Immature natural killer cell (primary cell): Measurements from ENCODE around the gene PBX2. TPM values are rescaled to one million over a fixed set of nuclear protein-coding genes. Genes with fewer than 3 reads are reported as not detected.

Experiments used
- DNase-seq, 3 donors: peaks; one replicate each; pipeline ENCODE4 v3.0.0; 2022; ENCODE audit warnings: mixed read lengths in 1 of 3
- H3K27ac Mint-ChIP-seq, 6 donors: one replicate each; pipeline ENCODE4 v1.8.0; 2020; ENCODE audit warnings: mixed read lengths in 6 of 6, mild to moderate bottlenecking in 5 of 6, inconsistent platforms in 4 of 6, moderate library complexity in 3 of 6
- H3K27me3 Mint-ChIP-seq, 3 donors: one replicate each; pipeline ENCODE4 v1.8.0; 2020 to 2021; ENCODE audit warnings: low read depth in 3 of 3, mild to moderate bottlenecking in 3 of 3, mixed read lengths in 3 of 3, moderate library complexity in 3 of 3, inconsistent platforms in 1 of 3
- H3K36me3 Mint-ChIP-seq, 3 donors: one replicate each; pipeline ENCODE4 v1.8.0; 2020; ENCODE audit warnings: mixed read lengths in 3 of 3, inconsistent platforms in 2 of 3, mild to moderate bottlenecking in 2 of 3
- H3K4me1 Mint-ChIP-seq, 2 donors: one replicate each; pipeline ENCODE4 v1.8.0; 2020; ENCODE audit warnings: inconsistent platforms in 2 of 2, mild to moderate bottlenecking in 2 of 2, mixed read lengths in 2 of 2, moderate library complexity in 1 of 2
- H3K4me3 Mint-ChIP-seq, 5 donors: one replicate each; pipeline ENCODE4 v1.8.0; 2020; ENCODE audit warnings: mild to moderate bottlenecking in 5 of 5, mixed read lengths in 5 of 5, inconsistent platforms in 3 of 5, moderate library complexity in 3 of 5
- H3K9me3 Mint-ChIP-seq, 6 donors: one replicate each; pipeline ENCODE4 v1.8.0; 2020; ENCODE audit warnings: mild to moderate bottlenecking in 6 of 6, mixed read lengths in 6 of 6, inconsistent platforms in 4 of 6, moderate library complexity in 3 of 6
- polyA plus RNA-seq, 3 donors: library from polyadenylated mRNA; unstranded; fragments of 300-500 nt; fragmentation: Illumina TruSeq; gene quantifications; one replicate each; pipeline ENCODE4 v1.2.3, GENCODE V29; 2021

PBX2 gene
- polyA plus RNA-seq, 3 donors from 2014 or later, result 0.31 to 2.4 (median 1.6) TPM

- no peaks in the 10 kb centered on the region for H3K9me3 Mint-ChIP-seq
- peaks cover 0 to 5% of the 10 kb centered on the region in 2 donors for H3K4me1 Mint-ChIP-seq
- H3K27me3 Mint-ChIP-seq, result peaks cover 3 to 4% (median 3%) of the 10 kb centered on the region in 3 donors
- no peak overlapping the region for H3K4me3 Mint-ChIP-seq
- no peak overlapping the region for H3K27ac Mint-ChIP-seq
- H3K36me3 Mint-ChIP-seq, result peaks cover 11 to 31% (median 18%) of the 10 kb centered on the region in 3 donors
- no peak for DNase-seq
Measured at GRCh38 chr6:32168350-32168749, 21.7 kb downstream of the PBX2 start.

- H3K27ac Mint-ChIP-seq, result peak overlapping the region in 2 of 6 donors; percentile 12 to 84
- H3K9me3 Mint-ChIP-seq, result no peaks in the 10 kb centered on the region
- H3K36me3 Mint-ChIP-seq, result peaks cover 11 to 31% (median 18%) of the 10 kb centered on the region in 3 donors
- peaks cover 3 to 4% (median 3%) of the 10 kb centered on the region in 3 donors for H3K27me3 Mint-ChIP-seq
- no peak overlapping the region for H3K4me3 Mint-ChIP-seq
- peaks cover 0 to 4% of the 10 kb centered on the region in 2 donors for H3K4me1 Mint-ChIP-seq
- no peak for DNase-seq
Measured at GRCh38 chr6:32167761-32168262, 22.2 kb downstream of the PBX2 start.

- no peaks in the 10 kb centered on the region for H3K4me1 Mint-ChIP-seq
- no peak for DNase-seq
- peak overlapping the region in 2 of 6 donors; percentile 12 to 84 for H3K27ac Mint-ChIP-seq
Measured at GRCh38 chr6:32167154-32167760, 22.7 kb downstream of the PBX2 start.

DNA sequence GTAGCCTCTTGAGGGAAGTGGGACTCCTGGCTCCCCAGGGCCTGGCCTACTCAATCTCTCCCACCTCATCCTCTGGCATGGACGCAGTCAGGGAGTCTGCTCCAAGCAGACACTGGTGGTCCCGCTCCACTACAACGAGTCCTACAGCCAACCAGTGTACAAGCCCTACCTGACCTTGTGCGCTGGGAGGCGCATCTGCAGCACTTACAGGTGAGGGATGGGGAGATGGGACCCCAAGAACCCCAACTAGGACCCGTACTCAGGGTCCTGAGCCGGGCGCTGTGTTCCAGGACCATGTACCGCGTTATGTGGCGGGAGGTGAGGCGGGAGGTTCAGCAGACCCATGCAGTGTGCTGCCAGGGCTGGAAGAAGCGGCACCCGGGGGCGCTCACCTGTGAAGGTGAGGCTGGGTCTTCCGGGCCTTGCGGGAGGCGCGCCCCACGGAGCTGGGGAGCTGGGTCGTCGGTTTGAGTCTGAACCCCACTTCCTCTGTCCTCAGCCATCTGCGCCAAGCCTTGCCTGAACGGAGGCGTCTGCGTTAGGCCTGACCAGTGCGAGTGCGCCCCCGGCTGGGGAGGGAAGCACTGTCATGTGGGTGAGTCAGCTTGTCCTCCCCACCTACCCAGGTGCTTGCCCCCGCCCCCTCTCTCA lies 23.5 kb downstream of the PBX2 start:
- no peak overlapping the region for H3K4me3 Mint-ChIP-seq
- peaks cover 3 to 4% (median 3%) of the 10 kb centered on the region in 3 donors for H3K27me3 Mint-ChIP-seq
- no peaks in the 10 kb centered on the region for H3K9me3 Mint-ChIP-seq
- no peaks in the 10 kb centered on the region for H3K4me1 Mint-ChIP-seq
- no peak for DNase-seq
- no peak overlapping the region for H3K27ac Mint-ChIP-seq
- H3K36me3 Mint-ChIP-seq, result peaks cover 11 to 34% (median 18%) of the 10 kb centered on the region in 3 donors

More at GRCh38 chr6:32167154-32167760, 22.7 kb downstream of the PBX2 start:
- Mint-ChIP-seq H3K27me3 (peaks cover 3 to 4% (median 3%) of the 10 kb centered on the region in 3 donors), H3K4me3 (no peak overlapping the region), H3K9me3 (no peaks in the 10 kb centered on the region), H3K36me3 (peaks cover 11 to 34% (median 18%) of the 10 kb centered on the region in 3 donors)

DNA sequence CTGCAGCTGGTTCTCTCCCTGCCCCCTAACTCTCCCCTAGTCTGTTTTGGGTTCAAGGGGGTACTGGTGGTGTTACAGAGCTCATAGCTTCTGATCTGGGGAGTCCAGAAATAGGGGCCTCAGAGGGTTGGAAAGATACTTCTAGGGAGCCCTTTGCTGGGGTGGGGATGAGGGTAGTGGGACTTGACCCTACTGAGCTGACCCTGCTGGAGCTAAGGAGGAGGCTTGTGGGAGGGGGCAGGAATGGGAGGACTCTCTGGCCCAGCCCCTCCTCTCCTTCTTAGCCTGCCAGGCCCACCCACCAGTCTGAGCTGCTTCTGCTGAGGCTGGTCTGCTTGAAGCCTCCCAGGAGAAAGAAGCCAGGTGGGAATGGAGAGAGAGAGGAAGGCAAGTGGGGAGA lies 25.7 kb downstream of the PBX2 start, which contains the start of gene EGFL8:
Gene EGFL8, plus strand, starts transcription at position 301 of the 400 bp plus-strand sequence. CDS start 1,571 bp downstream, outside the sequence.
- Mint-ChIP-seq H3K9me3 (no peaks in the 10 kb centered on the region), H3K4me1 (no peaks in the 10 kb centered on the region), H3K36me3 (peaks cover 7 to 21% (median 7%) of the 10 kb centered on the region in 3 donors), H3K27ac (no peak within 1 kb of the TSS), H3K27me3 (peaks cover 0 to 3% (median 1%) of the 10 kb centered on the region in 3 donors), H3K4me3 (no peak within 1 kb of the TSS)
- DNase-seq, result no peak

GRCh38 chr6:32163559-32164258 lies 26.3 kb downstream of the PBX2 start:
- Mint-ChIP-seq H3K27ac (no peak overlapping the region), H3K36me3 (peaks cover 7 to 19% (median 7%) of the 10 kb centered on the region in 3 donors), H3K27me3 (peaks cover 0 to 2% (median 0%) of the 10 kb centered on the region in 3 donors), H3K4me1 (no peaks in the 10 kb centered on the region), H3K4me3 (no peak overlapping the region), H3K9me3 (no peaks in the 10 kb centered on the region)
- DNase-seq, result no peak

DNA sequence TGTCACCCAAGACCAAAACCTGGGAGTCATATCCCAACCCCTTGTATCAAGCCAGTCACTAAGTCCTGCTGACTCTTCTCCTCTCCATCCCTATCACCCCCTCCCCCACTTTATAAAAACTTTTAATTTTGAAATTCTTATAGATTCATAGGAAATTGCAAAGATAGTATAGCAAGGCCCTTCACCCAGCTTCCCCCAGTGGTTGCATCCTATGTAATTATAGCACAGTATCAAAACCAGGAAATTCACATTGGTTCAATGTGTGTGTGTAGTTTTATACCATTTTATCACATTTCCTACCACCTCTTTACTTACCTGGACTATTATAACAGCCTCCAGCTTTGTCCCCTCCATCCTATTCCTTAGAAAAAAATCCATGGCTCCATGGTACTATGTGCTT lies 31.9 kb downstream of the PBX2 start:
- Mint-ChIP-seq H3K27me3 (peaks cover 5 to 9% (median 8%) of the 10 kb centered on the region in 3 donors), H3K4me3 (no peak overlapping the region), H3K27ac (peak overlapping the region in 1 of 6 donors; percentile 44), H3K36me3 (peaks cover 7 to 18% (median 8%) of the 10 kb centered on the region in 3 donors), H3K9me3 (no peaks in the 10 kb centered on the region), H3K4me1 (peaks cover 26 to 28% of the 10 kb centered on the region in 2 donors)
- DNase-seq, result no peak

- Mint-ChIP-seq H3K4me3 (no peak overlapping the region), H3K9me3 (no peaks in the 10 kb centered on the region), H3K27ac (no peak overlapping the region), H3K27me3 (peaks cover 6 to 13% (median 10%) of the 10 kb centered on the region in 3 donors), H3K4me1 (peaks cover 30 to 39% of the 10 kb centered on the region in 2 donors), H3K36me3 (peaks cover 7 to 15% (median 8%) of the 10 kb centered on the region in 3 donors)
- DNase-seq, result no peak
Measured at GRCh38 chr6:32156891-32157290, 33.1 kb downstream of the PBX2 start.

GRCh38 chr6:32154514-32155161 lies 35.4 kb downstream of the PBX2 start:
- H3K27me3 Mint-ChIP-seq, result peaks cover 9 to 16% (median 10%) of the 10 kb centered on the region in 3 donors
- peaks cover 30 to 45% of the 10 kb centered on the region in 2 donors for H3K4me1 Mint-ChIP-seq
- peaks cover 7 to 15% (median 8%) of the 10 kb centered on the region in 3 donors for H3K36me3 Mint-ChIP-seq
- H3K9me3 Mint-ChIP-seq, result no peaks in the 10 kb centered on the region
- H3K27ac Mint-ChIP-seq, result peak overlapping the region; percentile 89 to 99 (median 94)
- peak; percentile 72 to 73 (median 72) for DNase-seq
- H3K4me3 Mint-ChIP-seq, result peak overlapping the region; percentile 95 to 100 (median 99)

DNA sequence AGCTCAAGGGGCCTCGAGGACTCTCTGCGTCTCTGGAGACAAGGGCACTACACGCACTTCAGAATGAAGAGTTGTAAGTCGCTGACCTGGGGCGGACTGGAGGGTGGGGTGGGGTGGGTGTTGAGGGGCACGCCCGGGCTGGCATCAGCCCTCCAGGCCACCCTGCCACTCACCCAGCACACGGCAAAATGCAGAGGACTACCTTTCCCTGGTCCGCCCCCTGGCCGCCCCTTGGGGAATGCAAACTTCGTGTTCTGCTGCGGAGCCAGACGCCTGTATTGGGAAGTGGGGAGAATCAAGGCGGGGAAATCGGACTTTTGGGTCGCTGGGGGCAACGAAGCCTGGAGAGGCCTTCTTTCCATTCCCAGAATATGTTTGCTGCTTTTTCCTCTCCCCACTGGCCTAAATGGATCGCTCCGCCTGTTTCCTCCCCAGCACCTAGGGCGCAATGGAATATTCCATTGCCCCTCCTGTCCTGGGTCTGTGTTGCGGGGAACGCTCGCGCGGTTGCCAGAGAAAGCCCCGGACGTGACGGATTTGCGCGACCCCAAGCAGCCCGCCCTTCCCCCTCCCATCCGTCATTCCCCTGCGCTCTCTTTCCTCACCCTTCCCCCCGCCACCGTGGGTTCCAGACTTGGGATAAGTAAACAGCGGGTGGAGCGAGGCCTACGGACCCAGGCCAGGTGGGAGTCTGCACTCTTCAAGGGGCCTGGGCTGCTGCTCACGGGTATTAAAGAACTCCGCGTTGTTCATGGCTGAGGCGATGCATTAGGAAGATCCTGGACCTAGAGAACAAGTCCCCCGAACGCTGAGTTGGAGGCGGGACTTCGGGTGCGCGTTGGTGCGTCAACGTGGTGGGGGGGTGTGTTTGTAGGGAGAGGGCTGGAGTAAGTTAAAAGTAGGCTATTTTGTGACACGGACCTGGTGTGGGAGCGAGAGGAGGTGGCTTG lies 36.2 kb downstream of the PBX2 start, which contains the start of gene PPT2:
Gene PPT2, plus strand, starts transcription at position 578 of the 950 bp plus-strand sequence. CDS start 454 bp downstream, outside the sequence.
- H3K4me3 Mint-ChIP-seq, result peak within 1 kb of the TSS; percentile 95 to 100 (median 99)
- peak within 1 kb of the TSS; percentile 89 to 99 (median 94) for H3K27ac Mint-ChIP-seq
- no peaks in the 10 kb centered on the region for H3K9me3 Mint-ChIP-seq
- peaks cover 34 to 49% of the 10 kb centered on the region in 2 donors for H3K4me1 Mint-ChIP-seq
- peaks cover 9 to 16% (median 11%) of the 10 kb centered on the region in 3 donors for H3K27me3 Mint-ChIP-seq
- peaks cover 7 to 15% (median 8%) of the 10 kb centered on the region in 3 donors for H3K36me3 Mint-ChIP-seq
- peak; percentile 83 to 85 (median 84) for DNase-seq

DNA sequence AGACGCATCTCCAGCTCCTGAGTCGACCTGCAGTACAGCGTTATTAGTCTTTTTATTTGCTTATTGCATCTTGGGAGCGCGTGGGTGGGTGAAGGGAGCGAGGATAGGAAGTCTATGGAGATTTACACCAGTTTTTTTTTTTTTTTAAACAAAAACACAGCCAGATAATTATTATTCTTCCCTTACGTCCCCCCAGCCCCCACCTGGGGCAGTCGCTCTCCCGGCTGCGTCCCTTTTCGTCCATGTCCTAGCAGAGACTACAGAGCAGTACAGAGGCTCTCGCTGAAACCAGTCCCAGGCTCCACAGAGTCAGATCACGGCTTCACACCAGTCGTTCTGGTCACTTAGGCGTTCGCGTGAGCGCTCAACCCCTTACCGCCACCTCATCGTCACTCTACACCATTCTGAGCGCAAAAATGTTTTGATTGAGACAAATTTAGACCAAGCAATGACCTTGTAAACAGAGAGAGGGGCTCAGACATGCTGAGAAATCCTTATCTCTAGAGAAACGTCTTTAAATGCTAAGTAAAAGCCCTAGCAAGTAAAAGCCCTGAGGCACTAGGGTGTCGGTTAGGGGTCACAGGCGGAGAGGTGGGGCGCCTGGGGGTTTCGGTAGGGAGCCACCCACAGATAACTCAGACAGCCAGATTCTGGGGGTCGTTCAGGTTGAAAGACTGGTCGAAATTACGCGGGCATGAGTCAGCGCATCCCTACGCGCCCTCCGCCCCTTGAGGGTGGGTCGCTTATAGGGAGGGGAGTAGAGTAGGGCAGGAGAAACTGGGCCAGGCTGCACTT lies 37.0 kb downstream of the PBX2 start:
- peaks cover 0 to 2% (median under 1%) of the 10 kb centered on the region in 6 donors for H3K9me3 Mint-ChIP-seq
- H3K4me3 Mint-ChIP-seq, result peak overlapping the region; percentile 66 to 99 (median 71)
- DNase-seq, result no peak
- peak overlapping the region in 5 of 6 donors; percentile 90 to 95 (median 94) for H3K27ac Mint-ChIP-seq
- peaks cover 4 to 7% (median 7%) of the 10 kb centered on the region in 3 donors for H3K36me3 Mint-ChIP-seq
- H3K27me3 Mint-ChIP-seq, result peaks cover 9 to 16% (median 15%) of the 10 kb centered on the region in 3 donors
- peaks cover 43 to 58% of the 10 kb centered on the region in 2 donors for H3K4me1 Mint-ChIP-seq
